ENCODE data around the gene ELAVL4.

DNA sequence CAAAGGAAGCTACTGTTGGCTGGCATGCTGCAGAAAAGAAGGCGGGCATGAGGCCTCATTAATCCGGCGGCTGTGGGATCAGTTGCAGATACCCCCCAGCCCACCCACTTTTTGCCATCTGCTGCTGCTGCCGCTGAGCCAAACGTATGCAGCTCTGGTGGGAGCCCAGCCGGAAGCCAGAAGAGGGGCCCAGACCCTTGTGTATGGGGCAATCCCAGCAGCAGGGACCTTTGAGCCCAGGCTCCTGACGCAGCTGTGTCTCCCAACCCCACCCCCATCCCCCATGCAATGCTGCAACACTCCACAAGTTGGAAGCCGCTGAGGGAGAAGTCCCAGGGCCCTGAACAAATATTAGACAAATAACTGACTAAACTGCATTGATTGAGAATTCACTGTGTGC lies 106.0 kb downstream of the ELAVL4 start:
- TF ChIP-seq CTCF (IDR thresholded peaks at IDR 0.05; ENCODE audit: insufficient read depth, low read depth, low read length), result no peak
- TF ChIP-seq EZH2 (IDR thresholded peaks at IDR 0.05; ENCODE audit: insufficient read depth, low read length), result no peak
